ENCODE data around the gene LRRC4.

- TF ChIP-seq GATA2 (IDR thresholded peaks at IDR 0.05; ENCODE audit: low read depth, low read length), result no peak
- TF ChIP-seq GATA3 (IDR thresholded peaks at IDR 0.05; ENCODE audit: low read depth, low read length), result no peak
These were observed 4.7 kb downstream of the LRRC4 start for GRCh38 chr7:128026551-128026950.
